ENCODE data around the gene FAM76A.
"Not testable (repeated sequence)": the region's sequence is repeated elsewhere in the genome, so short reads cannot be mapped to it uniquely, and the experiment has no call there.

The FAM76A gene

DNA sequence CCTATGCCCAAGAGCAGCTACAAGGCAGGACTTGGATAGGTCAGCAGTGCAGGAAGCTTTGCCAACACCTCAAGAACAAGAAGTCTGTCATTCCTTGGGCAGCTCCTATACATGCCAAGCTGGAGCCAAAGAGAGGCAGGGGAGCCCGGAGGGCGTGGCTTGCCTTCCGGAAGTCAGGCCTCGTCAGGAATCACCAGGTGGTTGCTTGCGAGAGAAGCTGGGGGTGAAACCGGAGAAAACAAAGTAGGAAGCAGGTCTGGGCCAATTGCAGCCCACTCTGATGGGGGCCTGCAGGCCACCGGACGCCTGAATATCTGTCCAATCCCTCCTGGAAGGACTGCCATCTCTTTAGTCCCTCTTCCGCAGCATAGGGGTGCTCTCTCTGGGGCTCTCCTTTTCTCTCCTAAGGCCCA, 794 bp upstream of the FAM76A start:
- peak; percentile 61 for DNase-seq (ENCODE audit: low spot score)

DNA sequence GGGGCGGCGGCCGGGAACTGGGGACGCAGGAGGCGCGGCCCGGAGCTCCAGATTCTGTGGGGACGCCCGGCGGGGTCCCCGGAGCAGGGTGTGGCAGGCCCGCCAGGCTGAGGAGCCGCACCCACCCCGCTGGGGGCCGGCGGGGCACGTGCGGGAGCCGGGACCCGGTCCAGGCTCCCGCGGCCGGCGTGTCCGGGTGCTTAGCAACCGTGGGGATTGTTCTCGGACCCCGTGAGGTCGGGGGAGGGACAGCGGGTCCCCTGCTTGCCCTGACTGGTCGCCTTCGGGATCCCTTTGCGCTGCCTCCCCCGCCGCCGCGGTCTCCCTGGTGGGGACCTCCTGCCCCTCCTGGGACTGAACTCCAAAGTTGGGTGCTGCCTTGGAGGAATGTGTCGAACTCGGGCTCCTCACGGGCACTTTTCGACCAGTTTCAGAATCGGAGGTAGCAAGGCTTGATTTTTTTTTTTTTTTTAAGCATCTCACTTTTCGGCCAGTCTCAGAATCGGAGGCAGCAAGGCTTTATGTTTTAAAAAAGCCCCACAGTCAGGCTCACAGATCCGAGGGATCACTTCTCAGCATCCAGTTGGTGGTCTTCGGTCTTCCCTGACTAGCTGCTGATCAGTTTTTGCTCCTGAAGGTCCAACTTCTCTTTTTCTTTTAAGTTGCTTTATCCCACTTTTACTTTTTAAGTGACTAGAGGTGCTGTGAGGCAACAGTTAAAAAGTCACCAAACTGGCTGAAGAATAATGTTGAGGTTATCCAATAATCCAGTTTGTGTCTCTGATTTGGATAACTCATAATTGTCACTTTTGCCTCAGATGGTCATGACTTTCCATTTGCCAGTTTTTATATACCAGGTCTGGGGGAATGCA, 648 bp downstream of the FAM76A start:
- peak; percentile 85 for DNase-seq (ENCODE audit: low spot score)

DNA sequence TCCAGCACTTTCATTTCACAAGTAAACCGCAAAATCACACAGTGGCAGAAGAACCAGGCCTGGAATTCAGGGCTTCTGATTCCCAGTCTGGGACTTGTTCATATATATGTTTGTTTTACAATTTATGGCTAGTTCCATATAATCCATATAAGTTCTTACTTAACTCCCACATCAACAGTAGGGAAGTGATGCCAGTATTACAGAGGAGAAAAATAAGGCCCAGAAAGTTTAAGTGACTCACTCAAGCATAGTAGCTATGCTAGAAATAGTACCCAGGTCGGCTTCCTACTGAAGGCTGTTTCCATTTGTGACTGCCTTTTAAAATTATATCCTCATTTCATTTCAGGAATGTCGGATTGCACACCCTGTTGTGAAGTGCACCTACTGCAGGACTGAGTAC, 1.4 kb downstream of the FAM76A start:
- DNase-seq (ENCODE audit: low spot score), result no peak

DNA sequence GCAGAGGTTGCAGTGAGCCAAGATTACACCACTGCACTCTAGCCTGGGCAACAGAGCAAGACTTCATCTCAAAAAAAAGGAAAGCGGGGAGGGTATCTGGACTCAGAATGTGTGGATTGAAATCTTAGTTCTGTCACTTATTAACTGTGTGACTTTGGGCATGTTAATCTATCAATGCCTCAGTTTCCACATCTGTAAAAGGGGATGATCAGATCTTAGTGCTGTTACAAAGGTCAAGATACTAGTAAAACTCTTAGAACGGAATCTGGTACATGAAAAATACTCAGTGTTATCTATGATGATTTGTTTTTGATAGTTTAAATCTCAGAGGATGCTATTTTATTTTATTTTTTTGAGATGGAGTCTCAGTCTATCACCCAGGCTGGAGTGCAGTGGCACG, 10.5 kb downstream of the FAM76A start:
- DNase-seq (ENCODE audit: low spot score), result no peak

DNA sequence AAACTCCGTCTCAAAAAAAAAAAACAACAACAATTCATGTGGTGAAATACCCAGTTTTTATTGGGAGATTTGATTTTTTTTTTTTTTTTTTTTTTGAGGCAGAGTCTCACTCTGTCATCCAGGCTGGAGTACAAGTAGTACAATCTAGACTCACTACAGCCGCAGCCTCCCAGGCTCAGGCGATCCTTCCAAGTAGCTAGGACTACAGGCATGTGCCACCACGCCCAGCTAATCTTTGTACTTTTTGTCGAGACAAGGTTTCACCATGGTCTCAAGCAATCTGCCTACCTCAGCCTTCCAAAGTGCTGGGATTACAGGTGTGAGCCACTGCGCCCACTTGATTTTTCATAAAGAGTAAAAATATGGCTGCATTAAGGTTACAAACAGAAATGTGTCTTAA, 15.4 kb downstream of the FAM76A start:
- no peak for DNase-seq (ENCODE audit: low spot score)

DNA sequence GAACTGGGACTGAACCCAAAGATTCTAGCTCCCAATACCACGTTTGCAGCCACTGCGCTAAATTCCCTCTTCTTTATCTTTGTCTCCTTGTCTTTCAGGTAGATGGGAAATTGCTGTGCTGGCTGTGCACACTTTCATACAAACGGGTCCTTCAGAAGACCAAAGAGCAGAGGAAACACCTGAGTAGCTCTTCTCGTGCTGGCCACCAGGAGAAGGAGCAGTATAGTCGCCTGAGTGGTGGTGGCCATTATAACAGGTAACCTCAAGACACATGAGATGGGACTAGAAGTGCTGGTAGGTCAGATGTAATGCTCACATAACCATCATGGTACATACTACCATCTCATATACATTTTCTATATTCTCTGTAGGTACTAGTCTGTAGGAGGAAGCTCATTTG, 18.8 kb downstream of the FAM76A start:
- DNase-seq (ENCODE audit: low spot score), result no peak

DNA sequence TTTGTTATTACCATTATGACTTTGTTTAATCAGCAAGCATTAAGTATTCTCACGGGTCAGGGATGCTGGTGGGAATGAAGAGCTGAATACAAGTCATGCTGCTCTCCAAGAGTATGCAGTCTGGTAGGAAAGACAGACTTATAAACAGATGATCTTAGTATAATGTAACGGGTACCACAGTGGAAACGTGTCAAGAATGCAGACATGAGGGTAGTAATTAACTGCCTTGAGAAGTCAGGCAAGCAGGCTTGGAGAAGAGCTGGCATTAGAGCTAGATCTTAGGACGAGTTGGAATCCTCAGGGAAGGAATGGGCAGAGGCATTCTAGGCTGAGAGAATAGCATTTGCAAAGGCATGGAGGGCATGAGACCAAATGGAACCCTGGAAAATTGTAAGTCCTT, 19.7 kb downstream of the FAM76A start:
- no peak for DNase-seq (ENCODE audit: low spot score)

DNA sequence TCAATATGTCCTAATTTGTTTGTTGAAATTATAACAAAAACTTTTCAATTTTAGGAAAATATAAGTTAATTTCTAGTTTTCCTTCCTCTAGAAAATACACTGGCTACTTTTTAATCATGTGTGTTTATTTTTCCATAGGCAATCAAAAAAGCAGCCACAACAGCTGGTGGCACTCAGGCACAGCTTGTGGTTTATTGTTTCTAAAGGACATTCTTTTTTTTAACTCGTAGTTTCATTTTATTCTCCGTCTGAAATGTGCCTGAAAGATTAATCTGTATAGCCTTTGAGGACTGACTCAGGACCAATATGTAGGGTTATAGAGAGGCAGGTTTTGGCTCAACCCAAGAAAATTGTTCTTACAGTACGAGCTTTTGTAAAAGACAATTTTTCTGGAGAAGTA, 26.6 kb downstream of the FAM76A start:
- no peak for DNase-seq (ENCODE audit: low spot score)

DNA sequence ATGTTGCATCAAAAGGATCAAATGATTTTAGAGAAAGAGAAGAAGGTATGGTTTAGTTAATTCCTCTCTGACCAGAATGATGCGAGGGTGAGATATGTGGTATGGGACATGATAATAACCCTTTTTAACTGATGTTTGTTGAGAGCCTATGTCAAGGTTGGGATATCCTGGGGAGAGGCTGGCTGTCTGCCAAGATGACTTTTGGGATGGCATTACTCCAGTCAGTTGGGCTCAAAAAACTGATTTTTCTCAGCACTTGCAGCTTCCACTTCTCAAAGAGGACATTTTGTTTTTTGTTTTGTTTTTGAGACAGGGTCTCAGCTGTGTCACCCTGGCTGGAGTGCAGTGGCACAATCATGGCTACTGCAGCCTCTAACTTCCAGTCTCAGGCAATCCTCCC, 29.5 kb downstream of the FAM76A start:
- DNase-seq (ENCODE audit: low spot score), result no peak

DNA sequence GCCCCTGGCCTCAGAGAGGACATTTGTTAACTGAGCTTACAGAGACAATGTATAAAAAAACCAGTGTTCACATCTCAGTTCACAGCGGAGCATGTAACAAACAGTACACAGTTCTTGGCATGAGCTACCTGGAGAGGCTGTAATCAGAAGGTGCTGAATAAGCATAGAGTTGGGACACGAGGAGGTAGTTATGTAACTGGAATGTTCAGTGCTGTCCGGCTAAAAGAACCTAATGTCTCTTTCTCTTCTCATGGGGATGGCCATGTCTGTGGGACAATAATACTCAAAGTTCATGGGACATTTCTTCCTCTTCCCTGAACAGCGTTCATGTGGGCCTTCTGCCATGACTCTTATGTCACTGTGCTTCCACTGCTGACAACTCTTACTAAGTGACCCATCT, 30.1 kb downstream of the FAM76A start:
- DNase-seq (ENCODE audit: low spot score), result no peak

DNA sequence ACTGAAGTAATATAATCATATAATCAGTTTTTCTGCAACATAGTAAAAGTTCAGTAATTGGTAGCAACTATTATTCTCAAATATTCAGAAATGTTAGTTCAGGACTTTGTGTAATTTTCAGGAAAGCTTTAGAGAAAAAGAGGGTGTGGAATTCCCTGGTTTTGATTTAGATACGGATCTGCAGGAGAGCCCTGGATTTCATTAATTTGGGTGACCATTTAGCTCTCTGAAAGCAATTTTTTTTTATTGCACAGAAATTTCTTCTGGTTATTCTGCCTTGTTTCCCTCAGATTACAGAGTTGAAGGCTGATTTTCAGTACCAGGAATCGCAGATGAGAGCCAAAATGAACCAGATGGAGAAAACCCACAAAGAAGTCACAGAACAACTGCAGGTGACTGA, 33.5 kb downstream of the FAM76A start:
- DNase-seq (ENCODE audit: low spot score), result no peak

DNA sequence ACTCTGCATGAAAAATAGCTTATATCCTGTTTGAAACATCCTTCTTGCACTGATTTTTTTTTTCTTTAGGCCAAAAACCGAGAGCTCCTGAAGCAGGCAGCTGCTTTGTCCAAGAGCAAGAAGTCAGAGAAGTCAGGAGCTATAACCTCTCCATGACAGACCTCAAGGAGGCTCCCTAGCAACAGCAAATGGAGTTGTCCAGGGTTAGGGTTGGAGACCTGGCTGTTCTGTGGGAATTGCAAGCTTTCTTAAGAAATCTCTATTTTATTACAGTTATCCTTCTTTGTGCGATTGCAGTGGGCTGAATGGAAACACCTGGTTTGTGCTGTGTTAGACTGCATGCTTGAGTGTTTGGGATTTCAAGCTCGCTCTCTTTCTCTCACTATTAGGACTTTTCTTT, 34.7 kb downstream of the FAM76A start:
- DNase-seq (ENCODE audit: low spot score), result no peak

DNA sequence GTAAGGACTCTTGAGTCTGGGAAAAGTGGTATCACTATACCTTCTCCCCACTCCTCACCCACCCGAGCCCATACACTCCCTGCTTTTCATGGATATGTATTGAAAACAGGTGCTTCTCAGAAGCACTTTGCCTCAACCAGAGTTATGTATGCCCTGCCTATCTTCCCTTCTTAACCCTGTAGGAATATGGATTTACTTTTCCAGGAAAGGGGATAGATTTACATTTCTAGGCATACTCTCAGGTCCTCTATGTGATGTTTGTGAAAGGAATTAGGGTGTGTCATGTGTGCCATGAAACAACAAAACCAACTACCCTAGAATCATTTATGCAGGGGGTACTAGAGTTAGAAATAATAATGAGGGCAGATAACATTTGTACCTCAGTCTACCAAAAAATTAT, 36.3 kb downstream of the FAM76A start:
- DNase-seq (ENCODE audit: low spot score), result no peak

DNA sequence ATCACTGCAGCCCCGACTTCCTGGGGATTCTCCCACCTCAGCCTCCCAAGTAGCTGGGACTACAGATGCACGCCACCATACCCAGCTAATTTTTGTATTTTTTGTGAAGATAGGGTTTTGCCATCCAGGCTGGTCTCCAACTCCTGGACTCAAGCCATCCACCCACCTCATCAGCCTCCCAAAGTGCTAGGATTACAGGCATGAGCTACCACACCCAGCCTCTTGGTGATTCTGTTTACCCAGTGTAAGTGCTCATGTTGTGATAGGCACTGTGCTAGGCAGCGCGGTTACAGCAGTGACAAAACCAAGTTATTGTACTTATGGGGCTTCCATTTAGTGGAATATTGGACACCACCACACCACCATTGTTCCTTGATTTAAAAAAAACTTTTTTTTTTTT, 37.6 kb downstream of the FAM76A start:
- no peak for DNase-seq (ENCODE audit: low spot score)

DNA sequence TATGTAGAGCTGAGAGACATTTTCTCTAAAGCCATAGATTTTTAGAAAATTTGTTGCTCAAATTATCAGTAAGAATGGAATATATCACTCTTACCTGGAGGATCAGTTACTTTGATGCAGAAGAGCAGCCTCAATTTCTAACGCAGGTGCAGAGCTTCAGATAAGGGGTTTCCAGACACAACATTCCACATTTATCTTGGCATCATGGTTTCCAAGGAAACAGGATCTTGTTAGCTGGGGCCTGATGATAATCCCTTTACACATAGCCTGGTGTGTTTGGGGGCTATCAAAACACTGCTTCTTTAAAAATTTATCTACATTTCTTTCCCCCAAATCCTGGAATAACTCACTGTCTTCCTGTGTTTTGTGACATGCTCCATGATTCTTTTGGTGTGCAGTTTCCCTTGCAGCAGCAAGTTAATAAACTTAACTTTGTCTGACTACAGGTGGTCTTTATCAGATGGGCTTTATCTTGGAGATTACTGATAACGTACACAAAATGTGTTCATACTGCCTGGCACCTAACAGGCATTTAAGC, 44.6 kb downstream of the FAM76A start:
- no peak for DNase-seq (ENCODE audit: low spot score)

DNA sequence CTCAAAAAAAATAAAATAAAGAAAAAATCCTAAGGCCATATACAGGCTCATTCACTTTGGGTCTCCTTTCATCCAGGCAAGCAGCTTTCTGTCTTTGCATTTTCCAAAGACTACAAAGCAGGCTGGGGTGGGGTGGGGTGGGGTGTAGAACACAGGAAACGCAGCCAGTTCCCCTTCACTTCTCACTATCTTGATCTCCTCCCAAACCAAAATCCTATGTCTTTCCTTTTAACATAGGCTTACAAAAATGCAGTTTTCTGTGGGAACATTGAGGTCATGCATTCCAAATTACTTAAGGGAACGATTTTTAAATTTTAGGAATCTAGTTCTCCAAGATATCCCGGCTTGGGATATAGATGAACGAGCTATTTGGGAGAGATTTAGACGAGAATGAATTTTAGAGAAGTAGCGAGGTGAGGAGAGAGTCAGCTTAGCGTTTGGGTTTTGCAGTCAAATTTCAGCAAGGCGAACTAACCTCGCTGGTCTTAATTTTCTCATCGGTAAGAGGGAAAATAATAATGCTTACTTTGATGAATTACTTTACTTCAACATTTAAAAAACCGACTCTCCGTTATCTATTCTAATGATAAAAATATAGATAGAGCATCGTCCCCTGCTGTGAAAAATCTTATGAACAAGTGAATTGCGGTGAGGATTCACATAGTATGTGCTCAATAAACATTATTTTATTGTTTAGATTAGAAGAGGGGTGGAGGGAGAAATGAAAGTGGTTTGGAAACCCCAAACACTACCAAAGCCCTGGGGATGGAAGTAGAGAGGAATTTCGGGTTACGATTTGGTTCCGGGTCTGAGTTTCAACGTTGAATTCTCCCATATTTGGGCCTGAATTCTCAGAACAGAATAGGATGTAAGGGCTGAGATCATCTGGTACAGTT, 46.5 kb downstream of the FAM76A start:
- DNase-seq (ENCODE audit: low spot score), result no peak

DNA sequence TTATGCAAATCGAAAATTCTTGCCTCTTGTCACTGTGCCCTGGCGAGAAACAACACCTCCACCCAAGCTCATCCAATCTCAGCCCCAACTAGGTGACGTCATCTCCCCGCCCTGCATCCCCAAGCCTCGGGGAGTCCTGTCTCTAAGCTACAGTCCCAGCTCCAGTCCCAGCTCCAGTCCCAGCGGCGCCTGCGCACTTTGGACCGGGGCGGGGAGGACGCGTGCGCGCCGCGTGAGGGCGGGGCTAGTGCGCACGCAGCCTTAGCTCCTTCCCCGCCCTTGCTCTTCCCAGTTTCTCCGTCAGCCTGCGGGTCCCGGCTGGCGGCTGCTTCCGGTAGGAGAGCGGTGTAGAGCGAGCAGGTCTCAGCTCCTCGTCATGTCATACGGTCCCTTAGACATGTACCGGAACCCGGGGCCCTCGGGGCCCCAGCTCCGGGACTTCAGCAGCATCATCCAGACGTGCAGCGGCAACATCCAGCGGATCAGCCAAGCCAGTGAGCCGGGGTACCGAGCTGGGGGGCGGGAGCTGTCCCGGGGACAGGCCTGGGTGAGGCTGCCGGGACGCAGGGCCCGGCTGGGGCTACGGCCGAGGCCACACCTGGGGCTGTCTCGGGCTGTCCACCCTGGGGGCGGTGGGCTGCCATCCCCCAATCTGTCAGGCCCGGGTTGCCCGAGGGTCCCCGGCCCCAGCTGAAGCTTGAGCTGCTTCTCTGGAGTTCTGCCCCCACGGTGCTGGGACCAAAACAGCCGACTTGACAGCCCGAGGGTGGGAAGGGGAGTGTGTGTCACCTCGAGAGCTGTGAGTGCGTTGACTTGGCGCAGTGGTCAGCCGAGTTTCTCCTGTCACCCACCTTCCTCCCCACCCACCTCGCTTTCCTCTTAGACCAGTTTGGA, 47.4 kb downstream of the FAM76A start, which contains the start of gene STX12:
Gene STX12 (plus strand): TSS at position 288 of the 894 bp plus-strand sequence. CDS start 89 bp downstream, at position 377.
- peak; percentile 99 for DNase-seq (ENCODE audit: low spot score)

DNA sequence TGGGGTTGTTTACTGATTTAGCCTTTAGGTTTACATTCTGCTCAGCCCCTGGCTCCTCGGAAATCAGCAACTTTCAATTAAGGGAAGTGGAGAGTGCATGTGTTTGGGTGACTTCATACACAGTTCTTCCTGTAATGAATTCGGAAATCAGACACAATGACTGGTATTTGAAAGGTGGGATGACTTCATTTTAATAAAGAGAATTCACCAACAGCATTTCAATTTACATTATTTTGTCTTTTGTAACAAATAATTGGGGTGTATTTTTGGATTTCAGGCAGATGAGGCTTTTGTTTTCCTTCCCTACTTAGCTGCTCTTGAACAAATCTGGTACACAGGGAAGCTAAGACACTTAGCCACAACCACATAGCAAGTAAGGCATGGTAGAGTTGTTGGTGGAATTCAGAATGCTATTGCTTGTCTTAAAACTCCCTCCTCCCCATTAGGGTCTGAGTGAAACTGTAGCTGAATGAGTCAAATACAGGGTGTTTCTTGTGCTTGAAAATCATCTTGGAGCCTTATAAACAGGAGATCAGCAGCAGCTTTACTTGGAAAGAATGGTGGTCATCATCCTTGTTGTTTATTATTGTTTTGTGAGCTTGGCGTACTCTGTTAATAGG, 48.2 kb downstream of the FAM76A start:
- no peak for DNase-seq (ENCODE audit: low spot score)

DNA sequence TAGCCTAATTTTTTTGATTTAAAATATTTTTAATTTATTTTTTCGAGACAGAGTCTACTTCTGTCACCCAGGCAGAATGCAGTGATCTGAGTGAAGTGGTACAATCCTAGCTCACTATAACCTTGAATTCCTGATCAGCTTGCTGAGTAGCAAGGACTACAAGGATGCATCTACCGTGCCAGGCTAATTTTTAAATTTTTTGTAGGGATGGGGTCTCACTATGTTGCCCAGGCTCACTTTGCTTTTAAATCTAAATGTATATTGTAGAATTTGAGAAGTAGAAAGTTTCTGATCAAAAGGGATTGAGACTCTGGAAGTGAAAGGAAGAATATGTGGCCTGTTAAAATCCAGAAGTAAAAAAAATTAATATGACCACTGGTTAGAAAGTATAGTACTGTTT, 48.9 kb downstream of the FAM76A start:
- DNase-seq (ENCODE audit: low spot score), result no peak

DNA sequence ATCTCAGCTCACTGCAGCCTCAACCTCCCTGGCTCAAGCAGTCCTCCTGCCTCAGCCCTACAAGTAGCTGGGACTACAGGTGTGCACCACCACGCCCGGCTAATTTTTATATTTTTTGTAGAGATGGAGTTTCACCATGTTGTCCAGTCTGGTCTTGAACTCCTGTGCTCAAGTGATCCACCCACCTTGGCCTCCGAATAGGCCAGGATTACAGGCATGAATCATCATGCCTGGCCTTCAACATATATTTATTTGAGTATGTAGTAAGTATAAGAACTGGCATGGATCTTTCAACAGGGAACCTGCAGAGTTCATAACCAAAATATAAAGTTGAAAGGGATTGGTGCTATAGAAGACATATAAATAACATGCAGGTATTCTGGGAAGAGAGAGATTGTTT, 49.6 kb downstream of the FAM76A start:
- DNase-seq (ENCODE audit: low spot score), result not testable (repeated sequence)

DNA sequence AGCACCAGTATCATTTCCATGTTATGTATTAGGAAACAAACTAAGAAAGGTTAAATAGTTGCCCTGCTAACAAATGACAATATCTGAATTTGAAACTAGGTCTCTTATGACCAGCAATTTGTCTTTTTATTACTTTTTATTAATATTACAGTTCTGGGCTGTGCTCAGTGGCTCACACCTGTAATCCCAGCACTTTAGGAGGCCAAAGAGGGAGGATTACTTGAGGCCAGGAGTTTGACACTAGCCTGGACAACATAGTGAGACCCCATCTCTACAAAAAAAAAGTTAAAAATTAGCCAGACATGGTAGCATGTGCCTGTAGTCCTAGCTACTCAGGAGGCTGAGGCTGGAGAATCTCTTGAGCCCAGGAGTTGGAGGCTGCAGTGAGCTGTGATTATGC, 50.5 kb downstream of the FAM76A start:
- DNase-seq (ENCODE audit: low spot score), result not testable (repeated sequence)
